Testis (tissue), 2 donors: ENCODE results near the gene LMNTD2.

ENCODE experiments used
- POLR2A ChIP-seq: fragments of 450-650 bp; IDR thresholded peaks from one replicate; pipeline ENCODE4 v1.6.1; 2017; ENCODE audit warnings: antibody characterized with exemption, mild to moderate bottlenecking, moderate library complexity
- TF ChIP-seq, protein P1 (sequence below), 3 experiments: fragments of 450-650 bp in 2 of 3; fragments of 200-600 bp in 1 of 3; sonication (generic) in 1 of 3; IDR thresholded peaks; one replicate each; pipeline ENCODE4 v1.5.1; 2016 to 2019; ENCODE audit warnings: antibody characterized with exemption in 3 of 3, mild to moderate bottlenecking in 2 of 3, moderate library complexity in 1 of 3

DNA sequence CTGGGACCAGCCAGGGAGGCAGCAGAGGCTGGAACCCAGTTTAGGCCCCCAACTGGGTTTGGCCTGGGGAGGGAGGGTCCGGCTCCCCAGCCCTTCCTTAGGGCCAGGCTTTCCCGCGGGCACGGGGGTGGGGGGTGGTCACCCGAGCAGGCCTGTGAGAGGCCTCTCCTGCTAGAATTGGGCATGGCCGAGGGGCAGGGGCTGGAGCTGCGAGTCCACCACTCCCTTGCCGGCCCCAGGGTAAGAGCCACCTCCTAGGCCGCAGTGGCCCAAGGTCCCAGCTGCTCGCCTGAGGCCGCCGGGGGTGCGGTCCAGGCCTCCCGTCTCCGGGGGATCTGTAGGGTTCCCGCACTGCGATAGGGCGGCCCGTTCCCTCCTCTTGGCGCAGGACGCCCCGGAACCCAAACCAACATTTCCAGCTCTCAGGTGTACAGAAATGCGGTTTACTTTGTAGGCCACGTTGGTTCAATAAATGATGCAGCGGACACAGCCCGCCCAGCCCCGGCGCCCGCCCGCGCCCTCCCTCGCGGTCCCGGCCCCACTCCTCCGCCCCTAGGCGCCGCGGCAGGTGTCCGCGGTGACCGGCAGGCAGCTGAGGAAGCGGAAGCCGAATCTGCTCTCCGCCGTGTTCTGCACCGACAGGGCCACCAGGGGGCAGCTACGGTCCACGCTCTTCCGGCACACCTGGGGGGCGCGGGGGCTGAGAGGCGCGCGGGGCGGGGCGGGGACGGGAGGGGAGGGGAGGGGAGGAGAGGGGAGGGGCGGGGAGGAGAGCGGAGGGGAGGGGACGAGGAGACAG lies 5.9 kb downstream of the LMNTD2 start:
- TF ChIP-seq POLR2A, result no peak
- TF ChIP-seq, protein P1, sequence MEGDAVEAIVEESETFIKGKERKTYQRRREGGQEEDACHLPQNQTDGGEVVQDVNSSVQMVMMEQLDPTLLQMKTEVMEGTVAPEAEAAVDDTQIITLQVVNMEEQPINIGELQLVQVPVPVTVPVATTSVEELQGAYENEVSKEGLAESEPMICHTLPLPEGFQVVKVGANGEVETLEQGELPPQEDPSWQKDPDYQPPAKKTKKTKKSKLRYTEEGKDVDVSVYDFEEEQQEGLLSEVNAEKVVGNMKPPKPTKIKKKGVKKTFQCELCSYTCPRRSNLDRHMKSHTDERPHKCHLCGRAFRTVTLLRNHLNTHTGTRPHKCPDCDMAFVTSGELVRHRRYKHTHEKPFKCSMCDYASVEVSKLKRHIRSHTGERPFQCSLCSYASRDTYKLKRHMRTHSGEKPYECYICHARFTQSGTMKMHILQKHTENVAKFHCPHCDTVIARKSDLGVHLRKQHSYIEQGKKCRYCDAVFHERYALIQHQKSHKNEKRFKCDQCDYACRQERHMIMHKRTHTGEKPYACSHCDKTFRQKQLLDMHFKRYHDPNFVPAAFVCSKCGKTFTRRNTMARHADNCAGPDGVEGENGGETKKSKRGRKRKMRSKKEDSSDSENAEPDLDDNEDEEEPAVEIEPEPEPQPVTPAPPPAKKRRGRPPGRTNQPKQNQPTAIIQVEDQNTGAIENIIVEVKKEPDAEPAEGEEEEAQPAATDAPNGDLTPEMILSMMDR (IDR thresholded peaks at IDR 0.05), result peak; percentile 29 to 59 (median 59)
